ENCODE measurements around the gene PRICKLE2.

GRCh38 chr3:64091501-64091900, 133.8 kb downstream of the PRICKLE2 start:
- no peak for TF ChIP-seq CTCF (IDR thresholded peaks at IDR 0.05)
- no peak for TF ChIP-seq POLR2A (IDR thresholded peaks at IDR 0.05)

Data from body of pancreas (tissue), 4 donors.